NCI-H2107 (cell line): ENCODE results near the gene ZC3H12A.

Experiments used
- DNase-seq: peaks from one replicate; lab custom pipeline; 2025; lab: John Stamatoyannopoulos, UW

Gene ZC3H12A

DNA sequence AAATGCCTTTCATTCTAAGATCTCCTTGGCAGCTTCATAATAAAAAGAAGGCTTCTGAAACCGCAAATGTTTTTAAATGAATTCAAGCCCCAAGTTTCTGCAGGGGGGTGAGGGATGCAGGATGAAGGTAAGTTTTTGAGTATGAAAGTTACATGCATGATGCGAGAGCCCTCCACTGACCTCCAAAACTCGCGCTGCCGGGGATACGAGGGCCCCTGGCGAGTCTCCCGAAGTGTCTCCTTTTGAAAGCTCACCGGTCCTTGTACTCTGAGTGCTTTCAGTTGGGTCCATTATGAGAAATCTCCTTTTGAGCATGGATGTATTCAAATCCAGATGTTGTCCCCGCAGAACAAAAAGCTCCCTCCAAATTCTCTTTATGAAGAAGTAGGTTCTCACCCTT lies 18.9 kb upstream of the ZC3H12A start:
- no peak for DNase-seq

DNA sequence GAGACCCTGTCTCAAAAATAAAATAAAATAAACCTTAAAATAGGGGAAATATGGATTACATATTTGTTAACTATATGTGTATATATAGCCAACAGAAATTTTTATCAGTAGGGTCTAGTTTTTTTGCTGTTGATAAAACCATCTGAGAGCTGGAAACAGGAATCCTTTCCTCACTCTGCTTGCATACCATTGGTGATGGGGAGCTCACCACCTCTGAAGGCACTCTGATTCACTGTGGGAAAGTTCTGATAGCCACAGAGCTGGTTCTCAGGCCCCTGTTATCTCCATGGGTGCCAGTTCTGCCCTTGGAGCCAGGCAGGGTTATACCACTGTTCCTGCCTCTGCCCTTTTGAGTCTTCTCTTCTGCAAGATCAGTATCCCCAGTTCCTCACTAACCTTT lies 17.8 kb upstream of the ZC3H12A start:
- no peak for DNase-seq

DNA sequence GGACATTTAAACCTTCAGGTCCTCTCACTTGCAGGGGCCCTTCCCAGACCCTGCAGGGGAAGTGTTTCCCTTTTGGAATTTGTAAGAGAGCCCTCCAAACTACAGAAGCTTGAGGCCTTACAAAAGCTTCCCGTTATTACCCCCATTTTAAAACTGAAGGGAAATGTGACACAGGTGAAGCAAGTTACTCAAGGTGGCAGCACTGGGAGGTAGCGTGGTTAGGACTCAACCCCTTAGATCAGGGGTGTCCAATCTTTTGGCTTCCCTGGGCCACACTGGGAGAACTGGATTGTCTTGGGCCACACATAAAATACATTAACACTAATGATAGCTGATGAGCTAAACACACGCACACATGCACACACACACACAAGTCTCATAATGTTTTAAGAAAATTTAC lies 15.8 kb upstream of the ZC3H12A start:
- no peak for DNase-seq

DNA sequence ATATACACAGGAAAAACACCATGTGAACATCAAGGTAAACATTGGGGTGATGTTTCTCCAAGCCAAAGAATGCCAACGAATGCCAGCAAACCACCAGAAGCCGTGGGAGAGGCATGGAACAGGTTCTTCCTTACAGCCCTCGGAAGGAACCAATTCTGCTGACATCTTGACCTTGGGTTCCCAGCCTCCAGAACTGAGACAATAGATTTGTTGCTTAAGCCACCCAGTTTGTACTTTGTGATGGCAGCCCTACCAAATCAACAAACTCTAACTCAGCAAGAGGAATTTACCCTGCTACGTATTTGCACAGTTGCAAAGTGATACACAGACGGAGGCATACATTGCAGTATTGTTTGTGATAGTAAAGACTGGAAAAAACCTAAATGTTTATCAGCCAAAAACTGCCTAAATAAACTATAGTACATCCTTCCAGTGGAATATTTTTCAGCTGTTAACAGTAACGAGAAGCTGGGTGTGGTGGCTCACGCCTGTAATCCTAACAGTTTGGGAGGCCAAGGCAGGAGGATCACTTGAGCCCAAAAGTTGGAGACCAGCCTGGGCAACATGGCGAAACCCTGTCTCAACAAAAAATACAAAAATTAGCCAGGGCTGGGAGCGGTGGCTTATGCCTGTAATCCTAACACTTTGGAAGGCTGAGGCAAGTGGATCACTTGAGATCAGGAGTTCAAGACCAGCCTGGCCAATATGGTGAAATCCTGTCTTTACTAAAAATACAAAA lies 12.5 kb upstream of the ZC3H12A start:
- DNase-seq = no peak

DNA sequence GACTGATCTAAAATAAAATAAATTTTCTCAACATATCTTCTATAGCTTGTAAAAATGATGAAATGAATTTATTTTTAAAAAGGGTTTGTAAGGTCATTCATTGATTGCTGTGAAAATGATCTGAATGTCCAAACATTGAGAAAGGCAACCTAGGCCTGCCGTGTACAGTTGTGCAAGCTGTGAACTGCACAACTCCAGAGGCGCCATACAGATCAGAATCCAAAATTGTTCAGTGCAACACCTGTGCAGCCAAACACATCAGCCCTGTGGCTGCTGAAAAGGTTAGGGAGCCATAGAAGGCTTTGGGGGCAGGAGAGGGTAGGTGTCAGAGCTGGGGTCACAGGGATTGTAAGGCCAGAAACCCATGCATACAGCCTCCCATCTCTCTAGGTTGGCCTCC lies 9.9 kb upstream of the ZC3H12A start:
- no peak for DNase-seq

DNA sequence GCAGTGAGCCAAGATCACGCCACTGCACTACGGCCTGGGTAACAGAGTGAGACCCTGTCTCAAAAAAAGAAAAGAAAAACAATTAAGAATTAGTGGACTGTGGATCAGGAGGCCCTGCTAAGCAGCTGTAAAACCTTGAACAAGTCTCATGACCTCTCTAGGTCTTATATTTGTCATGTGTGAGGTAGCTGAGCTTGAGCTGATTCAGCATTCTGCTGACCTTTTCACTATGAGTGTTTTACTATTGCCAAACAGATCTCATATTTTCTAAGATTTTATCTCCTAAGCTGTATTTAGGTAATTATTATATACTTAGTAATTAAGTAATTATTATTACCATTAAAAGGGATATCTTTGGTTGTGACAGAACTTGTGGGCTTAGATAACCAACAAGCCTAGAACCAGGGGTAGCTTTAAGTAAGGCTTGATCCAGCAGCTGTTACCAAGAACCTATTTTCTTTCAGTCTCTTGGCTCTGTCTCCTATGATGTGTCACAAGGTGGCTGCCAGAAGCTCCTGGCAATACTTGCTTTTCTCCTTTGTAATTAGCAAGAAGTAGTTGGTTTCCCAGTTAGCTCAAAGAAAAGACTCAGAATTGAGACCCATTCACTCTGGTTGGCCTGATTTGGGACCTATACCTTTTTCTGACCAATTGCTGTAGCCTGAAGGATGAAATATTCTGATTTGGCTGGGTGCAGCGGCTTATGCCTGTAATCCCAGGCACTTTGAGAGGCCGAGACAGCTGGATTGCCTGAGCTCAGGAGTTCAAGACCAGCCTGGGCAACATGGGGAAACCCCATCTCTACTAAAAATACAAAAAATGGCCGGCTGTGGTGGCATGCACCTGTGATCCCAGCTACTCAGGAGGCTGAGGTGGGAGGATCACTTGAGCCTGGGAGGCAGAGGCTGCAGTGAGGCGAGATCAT lies 8.5 kb upstream of the ZC3H12A start:
- DNase-seq = no peak

DNA sequence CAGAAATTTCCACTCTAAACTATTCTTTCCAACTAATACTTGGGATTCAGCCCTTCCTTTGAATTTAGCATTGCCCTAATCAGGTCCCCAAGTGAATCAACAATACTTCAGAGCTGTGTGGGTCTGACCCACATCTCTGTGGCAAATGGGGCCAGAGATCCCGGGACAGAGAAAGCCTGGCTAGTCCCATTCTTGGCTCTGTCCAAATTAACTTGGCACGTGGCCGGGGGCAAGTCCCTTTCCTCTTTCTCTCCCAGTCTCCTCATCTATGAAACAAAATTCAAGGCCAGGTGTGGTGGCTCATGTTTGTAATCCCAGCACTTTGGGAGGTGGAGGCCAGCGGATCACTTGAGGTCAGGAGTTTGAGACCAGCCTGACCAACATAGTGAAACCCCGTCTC lies 6.3 kb upstream of the ZC3H12A start:
- no peak for DNase-seq

DNA sequence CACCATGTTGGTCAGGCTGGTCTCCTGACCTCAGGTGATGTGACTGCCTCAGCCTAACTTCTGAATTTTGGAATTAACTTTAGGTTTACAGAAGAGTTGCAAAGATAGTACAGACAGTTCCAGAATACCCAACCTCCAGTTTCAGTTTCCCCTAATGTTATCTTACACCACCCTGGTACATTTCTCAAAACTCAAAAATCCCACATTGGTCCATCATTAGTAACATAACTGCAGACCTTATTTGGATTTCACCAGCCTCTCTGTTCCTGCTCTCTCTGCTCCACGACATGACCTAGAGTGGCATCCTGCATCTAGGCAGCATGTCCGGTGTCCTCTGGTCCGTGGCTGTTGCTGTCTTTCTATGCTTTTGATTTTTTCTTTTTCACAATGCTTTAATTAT lies 5.0 kb upstream of the ZC3H12A start:
- DNase-seq = no peak

DNA sequence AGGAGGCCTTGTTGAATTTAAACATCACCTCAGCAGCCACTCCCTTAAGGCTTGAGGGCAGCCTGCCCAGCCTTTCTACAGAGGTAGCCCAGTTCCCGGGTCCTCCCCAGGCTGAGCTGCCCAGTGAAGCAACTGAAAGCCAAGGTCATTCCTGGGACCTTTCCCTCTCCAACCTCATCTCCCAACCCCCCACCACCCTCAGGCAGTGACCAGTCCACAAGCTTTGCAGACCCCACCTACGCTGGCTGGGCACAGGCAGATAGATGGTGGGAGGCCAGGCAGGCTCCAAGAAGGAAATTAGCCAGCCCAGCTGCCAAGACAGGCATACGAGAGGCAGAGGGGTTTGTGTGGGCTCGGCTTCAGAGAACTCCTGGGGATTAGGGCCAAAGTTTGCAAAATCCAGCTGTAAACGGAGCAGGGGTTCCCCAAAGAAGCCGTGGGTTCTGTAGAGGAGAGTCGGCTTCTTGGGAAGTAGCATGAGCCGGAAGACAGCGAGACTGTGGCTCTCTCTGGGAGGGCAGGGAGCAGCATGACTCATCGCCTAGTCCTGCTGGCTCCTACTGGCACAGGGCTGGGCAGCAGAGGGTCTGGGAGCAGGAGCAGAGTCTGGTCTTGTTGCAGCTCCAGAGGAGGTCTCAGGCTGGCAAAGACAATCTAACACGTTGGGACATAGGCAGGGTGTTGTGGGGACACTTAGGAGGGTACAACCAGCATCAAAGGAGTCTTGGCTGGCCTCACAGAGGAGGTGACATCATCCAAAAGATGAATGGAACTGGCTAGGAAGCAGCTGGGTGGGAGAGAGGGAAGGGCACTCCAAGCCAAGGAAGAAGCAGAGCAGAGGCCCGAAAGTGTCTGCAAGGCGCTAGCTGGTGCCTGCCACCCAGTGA lies 2.8 kb upstream of the ZC3H12A start:
- DNase-seq = no peak

DNA sequence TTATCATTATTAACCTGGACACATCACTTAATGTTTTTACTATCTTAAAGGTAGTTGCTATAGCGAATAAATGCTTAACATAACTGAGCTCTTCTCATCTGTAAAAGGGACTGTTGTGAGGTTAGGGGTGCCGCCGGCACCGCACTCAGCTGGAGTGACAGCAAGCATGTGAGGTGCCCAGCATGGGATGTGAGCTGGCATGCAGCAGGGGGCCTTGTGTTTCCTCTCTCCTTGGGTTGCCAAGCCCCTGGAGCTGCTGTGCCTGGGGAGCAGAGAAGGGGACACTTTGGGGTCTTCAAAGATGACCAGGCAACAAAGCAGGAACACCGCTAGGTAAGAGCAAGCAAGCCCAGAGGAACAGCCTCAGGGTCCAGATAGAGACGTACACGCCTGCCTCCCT lies 2.1 kb upstream of the ZC3H12A start:
- no peak for DNase-seq

DNA sequence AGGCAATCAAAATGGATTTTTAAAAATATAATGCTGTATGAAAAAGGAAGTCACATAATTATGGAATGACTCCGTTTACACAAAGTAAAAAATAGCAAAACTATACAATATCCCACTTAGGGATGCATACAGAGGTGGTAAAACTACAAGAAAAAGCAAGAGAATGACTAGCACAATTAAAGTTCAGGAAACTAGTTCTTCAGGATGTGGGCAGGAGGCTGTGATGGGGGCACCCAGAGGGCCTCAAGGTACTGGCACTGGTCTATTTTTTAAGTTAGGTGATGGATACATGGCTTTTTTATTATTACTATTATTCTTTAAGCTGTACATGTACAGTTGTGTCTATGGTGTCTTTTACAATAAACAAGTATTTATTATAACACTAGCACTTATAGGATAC lies 1.4 kb upstream of the ZC3H12A start:
- no peak for DNase-seq

DNA sequence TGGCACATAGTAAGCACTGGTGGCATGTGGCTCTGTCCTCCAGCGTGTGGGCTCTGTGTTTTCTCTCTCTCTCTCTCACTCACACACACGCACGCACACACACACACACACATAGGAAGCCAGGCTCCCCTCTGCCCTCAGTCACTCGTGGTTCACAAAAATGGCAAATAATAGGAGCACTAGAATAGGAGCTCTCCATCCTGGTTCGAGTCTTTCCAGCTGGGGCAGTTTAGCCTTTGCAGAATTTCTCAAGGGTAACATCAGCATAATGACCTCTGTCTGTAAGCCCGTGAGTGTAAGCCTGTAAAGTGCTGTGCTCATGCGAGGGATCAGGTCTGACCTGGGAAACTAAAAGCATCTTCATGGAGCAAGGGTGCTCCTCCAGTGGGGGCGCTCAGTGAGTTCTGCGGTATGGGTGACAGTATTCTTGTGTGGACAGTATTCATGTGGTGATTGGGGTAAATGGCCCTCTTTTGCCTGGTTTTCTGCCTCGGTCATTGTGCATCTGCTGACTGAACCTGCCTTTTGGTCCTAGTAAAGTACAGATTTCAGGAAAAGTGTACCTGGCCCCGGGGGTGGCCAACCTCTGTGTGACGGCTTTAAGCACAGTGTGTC lies 842 bp upstream of the ZC3H12A start:
- no peak for DNase-seq

DNA sequence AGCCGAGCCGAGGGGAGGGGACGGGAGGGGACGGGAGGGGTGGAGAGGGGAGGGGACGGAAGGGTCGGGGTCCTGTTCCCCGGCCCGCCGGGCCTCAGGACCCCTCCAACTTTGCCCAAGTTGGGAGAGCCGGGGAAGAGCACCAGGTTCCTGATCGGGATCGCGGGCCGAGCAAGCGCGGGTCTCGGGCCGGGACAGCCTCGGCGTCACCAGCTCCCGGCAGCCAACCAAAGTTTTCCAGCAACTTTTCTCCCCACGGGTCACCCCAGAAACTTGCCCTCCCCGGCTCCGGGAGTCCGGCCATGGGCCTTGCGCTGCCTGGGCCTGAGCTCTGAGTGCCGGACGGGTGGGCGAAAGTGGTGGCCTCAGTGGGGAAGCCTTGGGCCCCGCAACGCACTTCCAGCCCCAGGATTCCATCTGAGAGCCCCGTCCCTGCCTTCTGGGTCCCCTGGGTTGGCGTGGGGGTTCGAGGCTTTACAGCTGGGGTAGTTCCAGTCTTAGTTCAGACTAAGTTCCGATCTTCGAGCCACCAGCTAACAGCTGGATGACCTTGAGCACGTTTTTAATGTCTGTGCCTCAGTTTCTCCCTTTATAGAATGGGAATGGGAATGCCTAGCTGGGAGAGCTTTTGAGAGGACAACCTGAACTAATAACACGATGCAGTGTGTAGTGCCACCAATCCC lies 458 bp downstream of the ZC3H12A start:
- no peak for DNase-seq

DNA sequence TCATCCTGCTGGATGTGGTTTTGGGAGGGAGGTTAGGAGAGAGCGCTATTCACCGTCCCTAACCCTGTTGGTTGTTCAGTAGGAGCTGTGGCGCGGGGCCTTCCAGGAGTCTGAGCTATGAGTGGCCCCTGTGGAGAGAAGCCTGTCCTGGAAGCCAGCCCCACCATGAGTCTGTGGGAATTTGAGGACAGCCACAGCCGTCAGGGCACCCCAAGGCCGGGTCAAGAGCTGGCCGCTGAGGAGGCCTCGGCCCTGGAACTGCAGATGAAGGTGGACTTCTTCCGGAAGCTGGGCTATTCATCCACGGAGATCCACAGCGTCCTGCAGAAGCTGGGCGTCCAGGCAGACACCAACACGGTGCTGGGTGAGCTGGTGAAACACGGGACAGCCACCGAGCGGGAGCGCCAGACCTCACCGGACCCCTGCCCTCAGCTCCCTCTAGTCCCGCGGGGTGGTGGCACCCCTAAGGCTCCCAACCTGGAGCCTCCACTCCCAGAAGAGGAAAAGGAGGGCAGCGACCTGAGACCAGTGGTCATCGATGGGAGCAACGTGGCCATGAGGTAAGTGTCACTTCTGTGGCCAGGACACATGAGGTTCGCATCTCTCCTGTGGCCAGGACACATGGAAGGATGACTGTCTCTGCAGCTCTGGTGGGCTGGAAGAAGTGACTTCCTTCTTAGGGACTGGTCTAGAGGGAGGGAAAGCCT lies 1.2 kb downstream of the ZC3H12A start:
- no peak for DNase-seq

DNA sequence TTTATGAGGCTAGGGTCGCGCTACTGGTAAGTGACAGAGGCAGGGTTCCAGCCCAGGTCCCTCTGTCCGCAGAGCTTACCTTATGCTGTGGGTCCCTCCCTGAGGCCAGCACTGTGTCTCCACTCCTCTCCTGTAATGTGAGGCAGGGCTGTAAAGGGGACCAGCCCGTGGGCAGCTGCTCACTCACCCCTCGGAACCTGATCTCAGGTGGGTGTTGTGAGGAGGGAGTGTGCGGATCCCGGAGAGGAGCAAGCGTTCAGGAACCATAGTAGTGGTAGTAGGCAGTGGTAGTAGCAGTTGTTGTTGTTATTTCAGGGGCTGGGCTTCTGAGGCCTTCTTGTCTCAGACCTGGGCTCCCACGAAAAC lies 1.7 kb downstream of the ZC3H12A start:
- no peak for DNase-seq

DNA sequence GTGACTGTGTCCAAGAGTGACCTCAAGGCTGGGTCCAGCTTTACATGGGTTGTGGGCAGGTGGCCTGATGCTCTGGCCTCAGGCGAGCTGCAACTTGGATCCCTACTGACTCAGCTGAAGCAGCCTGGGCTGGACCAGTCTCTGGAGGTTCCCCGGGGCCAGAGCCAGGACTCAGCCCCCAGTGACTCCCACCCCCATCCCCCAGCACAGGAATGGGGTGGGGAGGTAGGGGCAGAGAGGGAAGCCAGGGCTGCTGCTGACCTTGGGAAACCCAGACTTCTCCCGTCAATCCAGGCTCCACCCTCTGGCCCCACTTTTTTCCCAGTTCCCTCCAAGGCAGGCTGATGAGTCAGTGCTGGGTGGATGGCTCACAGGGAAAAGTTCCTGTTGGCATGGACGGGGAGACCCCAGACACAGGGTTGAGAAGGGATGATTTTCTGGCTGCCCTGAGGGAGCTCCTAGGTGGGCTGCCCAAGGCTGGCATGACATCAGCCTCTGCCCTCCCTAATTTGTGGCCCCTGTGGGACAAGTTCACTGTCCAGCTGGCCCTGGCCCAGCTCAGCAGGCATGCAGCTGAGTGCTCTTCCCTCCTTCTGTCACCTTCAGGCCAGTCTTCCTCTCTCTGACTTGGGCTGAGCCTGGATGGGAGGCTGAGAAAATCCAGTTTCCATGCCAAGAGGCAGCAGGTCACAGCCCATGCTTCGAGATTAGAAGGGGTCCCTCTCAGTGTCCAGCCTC lies 2.2 kb downstream of the ZC3H12A start:
- DNase-seq = no peak

DNA sequence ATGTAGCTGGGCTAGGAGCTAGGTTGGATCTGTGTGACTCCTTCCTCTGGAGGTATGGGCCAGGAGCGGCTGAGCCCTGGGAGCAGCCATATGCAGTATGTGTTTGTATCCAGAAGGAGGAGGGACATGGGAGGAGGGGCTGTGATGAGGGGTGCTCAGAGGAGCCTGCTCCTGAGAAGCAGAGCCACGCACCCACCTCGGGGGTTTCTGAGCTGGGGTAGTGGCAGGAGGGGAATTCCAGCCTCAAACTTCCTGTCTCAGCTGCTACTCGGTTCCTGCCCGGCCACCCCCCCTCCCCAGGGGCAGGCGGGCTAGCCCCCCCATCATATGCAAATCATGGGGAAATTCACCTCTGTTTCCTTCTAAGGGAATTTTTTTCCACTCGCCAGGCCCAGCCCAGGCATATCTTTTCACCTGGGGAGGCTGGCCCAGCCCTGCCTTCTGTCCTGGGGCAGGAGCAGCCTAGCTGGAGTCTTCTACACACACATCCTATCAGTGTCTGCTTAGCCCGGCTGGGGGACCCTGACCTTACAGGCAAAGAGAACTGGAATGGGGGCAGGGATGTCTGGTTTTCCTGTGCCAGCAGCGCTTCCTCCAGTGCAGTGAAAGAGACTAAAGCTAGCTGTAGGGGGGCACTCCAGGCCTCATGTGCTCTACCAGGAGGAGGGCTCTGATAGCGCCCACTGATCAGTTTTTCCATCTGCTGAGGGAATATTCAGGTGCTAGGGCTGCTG lies 3.0 kb downstream of the ZC3H12A start:
- DNase-seq = no peak

DNA sequence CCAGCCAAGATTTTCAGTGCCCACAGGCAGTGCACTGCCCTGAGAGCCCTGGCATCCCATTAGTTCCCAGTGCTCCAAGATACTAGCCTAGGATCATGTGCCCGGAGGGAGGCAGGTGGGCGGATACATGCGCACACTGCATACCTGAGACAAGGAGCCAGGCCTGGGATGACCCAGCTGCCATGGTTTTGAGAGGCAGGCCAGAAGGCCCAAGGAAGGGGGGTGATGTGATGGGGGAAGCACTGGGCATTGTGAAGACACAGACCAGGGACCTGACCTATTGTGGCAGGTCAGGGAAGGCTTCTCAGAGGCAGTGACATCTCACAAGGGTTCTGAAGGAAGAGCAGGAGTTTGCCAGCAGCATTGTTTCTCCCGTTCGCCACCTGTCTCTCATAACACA lies 3.6 kb downstream of the ZC3H12A start:
- no peak for DNase-seq

DNA sequence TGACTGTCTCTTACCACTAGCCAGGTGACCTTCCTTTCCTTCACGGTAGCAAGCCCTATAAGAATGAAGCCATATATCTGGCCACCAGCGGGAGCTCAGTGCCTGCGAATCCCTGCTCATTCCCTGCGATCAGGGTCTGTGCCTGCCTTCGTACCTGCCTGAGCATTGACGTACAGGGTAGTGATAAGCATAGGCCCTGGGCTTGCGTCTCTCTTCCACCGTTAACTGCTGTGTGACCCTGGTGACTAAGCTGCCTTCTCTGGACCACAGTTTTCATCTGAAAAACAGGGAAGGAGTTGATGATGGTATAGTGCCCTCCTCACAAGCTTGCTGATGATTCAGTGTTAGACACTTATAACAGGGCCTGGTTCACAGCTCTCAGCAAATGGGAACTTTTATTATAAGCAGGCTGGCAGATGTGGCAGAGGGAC lies 4.1 kb downstream of the ZC3H12A start:
- DNase-seq = no peak
